HT-29 (cell line): ENCODE measurements around the gene CHST6. TPM values are rescaled to one million over a fixed set of nuclear protein-coding genes. Genes with fewer than 3 reads are reported as not detected.
"Not testable (repeated sequence)": the region's sequence is repeated elsewhere in the genome, so short reads cannot be mapped to it uniquely, and the experiment has no call there.

Experiments
- DNase-seq: peaks from one replicate; pipeline ENCODE4 v3.0.0-alpha.2; 2015; ENCODE audit warnings: low spot score
- total RNA-seq: library from RNA; depleted of rRNA; stranded (reverse); fragments of >200 nt; shearing (Covaris generic); gene quantifications from 2 replicates; pipeline ENCODE4 v1.2.3, GENCODE V29; 2014; rRNA removed

CHST6 gene
- total RNA-seq: 0.05 TPM in 1 of 2 replicates, not detected in the other

DNA sequence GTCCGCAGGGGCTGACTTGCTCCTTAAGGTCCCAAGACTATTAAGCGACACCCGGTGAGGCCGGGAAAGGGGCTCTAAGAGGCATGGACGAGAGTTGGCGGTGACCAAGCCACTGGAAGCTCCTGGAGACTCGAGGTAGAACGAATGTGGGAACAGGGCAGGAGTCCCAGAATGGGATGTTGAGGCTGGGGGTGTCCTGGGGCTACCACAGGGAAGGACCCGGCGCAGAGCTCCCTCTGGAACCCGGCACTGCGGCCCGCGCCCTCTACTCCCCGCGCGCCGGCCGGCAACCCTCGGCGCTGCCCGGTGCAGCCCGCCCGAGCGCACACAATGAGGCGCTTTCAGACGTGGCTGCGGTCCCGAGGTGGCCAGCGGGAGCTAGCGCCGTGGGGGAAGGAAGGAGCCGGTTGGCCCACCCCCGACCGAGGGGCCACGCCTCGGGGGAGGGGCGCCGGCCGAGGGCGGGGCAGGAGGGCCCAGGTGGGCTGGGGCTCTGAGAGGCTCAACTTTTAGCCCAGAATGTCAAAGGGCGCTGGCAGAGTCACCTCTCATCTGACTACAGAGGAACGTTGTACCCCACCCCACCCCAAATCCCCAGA lies at the start of gene CHST6:
TSS of gene CHST6 (minus strand) at position 366 of the 599 bp plus-strand sequence. CDS start 15,613 bp downstream, outside the sequence.
- DNase-seq: no peak

- DNase-seq: not testable (repeated sequence)
Measured at GRCh38 chr16:75542462-75542861, 47.2 kb upstream of the CHST6 start.

- no peak for DNase-seq
Measured at GRCh38 chr16:75541236-75541635, 46.0 kb upstream of the CHST6 start.

DNA sequence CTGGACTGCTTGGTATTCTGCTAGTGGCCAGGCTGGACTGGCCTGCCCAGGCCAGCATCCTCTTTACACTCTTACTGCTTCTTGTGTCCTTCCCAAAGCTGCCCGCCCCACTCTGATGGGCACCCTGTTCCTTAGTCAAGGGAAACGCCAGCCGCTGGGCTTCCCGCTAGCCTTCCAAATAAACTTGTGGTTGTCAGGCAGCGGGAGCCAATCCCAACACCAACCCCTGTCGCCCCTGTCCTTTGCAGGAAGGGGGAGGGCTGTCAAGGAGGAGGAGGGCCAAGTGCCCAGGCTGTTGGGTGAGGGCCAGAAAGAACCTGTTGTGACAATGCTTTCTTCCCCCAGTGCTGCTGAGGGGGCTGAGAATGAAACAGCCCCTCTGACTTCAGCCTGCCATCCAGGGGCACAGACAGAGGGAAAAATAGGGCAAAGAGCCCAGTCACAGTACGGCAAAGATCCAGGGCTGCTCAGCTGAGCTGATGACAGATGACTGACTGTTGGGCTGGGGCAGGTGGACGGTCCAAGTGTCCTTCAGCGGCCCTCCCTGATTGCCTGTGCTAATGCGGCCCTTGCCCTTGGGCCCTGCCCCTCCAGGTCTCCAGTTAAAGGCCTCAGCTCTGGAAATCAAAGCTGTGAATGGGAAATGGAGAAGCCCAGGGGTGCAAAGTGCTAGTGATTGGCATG lies 43.8 kb upstream of the CHST6 start:
- not testable (repeated sequence) for DNase-seq

DNA sequence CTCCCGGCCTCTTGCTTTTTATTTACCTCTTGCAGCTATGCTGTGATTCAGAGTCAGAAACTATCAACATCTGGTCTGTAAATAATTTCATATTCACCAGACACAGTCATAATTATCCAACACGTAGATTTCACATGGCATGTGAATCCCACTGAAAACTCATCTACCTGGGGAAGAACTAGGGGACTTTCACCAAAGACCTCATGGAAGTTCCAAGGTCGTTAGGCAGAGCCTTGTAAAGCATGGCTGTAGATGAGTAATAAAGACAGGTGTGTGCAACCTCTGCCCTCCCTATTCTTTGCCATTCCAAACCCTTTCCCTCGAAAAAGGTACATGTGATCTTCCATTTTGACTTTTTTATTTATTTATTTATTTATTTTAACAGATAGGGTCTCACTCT lies 42.5 kb upstream of the CHST6 start:
- no peak for DNase-seq

- DNase-seq: peak; percentile 30
Measured at GRCh38 chr16:75535901-75536300, 40.7 kb upstream of the CHST6 start, which contains the start of gene CHST5. TSS of gene CHST5 (minus strand) at chr16:75536108. CDS start at chr16:75530384, 5,724 bp downstream.

DNA sequence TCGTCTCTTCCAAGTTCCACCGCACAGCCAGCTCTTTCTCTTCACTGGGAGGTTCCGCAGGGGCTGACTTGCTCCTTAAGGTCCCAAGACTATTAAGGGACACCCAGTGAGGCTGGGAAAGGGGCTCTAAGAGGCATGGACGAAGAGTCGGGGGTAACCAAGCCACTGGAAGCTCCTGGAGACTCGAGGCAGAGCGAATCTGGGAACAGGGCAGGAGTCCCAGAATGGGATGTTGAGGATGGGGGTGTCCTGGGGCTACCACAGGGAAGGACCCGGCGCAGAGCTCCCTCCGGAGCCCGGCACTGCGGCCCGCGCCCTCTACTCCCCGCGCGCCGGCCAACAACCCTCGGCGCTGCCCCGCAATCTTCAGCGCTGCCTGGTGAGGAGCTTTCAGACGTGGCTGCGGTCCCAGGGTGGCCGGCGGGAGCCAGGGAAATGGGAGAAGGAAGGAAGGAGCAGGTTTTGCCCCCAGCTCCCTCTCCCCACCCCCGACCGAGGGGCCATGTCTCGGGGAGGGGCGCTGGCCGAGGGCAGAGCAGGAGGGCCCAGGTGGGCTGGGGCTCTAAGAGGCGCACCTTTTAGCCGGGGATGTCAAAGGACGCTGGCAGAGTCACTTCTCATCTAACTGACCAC lies 40.1 kb upstream of the CHST6 start:
- no peak for DNase-seq

GRCh38 chr16:75534560-75535205 lies 39.4 kb upstream of the CHST6 start:
- no peak for DNase-seq

- no peak for DNase-seq
Measured at GRCh38 chr16:75532791-75533190, 37.5 kb upstream of the CHST6 start.

- no peak for DNase-seq
Measured at GRCh38 chr16:75532142-75532765, 37.0 kb upstream of the CHST6 start.

- DNase-seq: no peak
Measured at GRCh38 chr16:75529959-75530358, 34.7 kb upstream of the CHST6 start.

- DNase-seq: no peak
Measured at GRCh38 chr16:75529056-75529905, 34.0 kb upstream of the CHST6 start.

DNA sequence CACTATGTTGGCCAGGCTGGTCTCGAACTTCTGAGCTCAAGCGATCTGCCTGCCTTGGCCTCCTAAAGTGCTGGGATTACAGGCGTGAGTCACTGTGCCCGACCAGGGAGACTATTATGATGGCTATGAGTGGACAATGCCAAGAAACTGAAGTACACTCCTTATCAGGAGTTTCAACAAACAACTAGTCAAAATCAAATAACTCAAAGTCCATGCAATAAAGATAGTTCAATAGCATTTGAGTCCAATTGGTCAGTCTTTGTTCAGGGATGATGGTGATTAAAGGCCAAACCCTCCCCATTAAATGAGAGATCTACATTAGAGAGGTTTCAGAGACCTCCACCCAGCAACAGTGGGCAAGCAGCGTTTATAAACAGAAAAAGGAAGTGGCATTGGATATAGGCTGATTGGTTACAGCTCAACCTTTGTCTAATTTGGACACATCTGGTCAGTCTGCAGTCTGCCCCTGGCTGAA lies 32.6 kb upstream of the CHST6 start:
- peak; percentile 38 for DNase-seq

DNA sequence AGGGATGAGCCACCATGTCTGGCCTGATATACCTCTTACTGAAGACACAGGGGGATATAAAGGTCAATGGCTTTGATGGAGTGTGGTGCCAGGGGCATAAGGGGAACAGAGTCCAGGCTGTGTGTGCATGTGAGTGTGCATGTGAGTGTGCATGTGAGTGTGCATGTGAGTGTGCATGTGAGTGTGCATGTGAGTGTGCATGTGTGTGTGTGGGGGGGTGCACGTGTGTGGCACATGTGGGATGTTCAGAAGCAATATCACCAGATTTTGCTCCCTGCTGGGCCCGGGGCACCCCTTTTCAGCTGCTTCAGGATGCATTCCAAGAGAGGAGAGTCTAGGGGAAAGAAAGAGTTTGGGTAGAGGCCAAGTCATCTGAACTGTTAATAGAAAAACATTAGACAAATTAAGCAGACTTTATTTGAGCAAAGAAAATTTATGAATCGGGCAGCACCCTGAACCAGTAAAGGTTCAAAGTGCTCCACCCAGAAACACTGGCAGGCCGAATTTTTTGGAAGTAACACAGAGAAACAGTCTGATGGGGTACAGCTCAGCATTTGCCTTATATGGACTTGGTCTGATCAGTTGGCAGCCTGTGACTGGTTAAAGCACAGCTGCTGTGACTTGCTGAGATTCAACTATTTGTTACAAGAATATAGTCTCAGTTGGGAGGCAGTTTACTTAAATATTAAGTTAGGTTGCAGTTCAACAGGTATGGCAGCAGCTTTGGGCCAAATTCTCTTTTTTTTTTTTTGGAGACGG lies 31.0 kb upstream of the CHST6 start:
- no peak for DNase-seq

DNA sequence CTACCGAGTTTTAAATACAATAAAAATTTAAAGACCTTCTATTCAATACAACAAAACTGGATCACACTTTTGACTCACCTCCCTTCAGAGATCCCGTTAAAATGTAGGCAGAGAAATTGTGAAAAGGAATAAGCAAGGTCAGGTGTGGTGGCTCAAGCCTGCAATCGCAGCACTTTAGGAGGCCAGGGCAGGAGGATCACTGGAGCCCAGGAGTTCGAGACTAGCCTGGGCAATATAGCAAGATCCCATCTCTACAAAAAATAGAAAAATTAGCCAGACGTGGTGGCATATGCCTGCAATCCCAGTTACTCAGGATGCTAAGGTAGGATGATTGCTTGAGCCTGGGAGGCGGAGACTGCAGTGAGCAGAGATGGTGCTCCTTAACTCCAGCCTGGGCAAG lies 23.9 kb upstream of the CHST6 start:
- no peak for DNase-seq

DNA sequence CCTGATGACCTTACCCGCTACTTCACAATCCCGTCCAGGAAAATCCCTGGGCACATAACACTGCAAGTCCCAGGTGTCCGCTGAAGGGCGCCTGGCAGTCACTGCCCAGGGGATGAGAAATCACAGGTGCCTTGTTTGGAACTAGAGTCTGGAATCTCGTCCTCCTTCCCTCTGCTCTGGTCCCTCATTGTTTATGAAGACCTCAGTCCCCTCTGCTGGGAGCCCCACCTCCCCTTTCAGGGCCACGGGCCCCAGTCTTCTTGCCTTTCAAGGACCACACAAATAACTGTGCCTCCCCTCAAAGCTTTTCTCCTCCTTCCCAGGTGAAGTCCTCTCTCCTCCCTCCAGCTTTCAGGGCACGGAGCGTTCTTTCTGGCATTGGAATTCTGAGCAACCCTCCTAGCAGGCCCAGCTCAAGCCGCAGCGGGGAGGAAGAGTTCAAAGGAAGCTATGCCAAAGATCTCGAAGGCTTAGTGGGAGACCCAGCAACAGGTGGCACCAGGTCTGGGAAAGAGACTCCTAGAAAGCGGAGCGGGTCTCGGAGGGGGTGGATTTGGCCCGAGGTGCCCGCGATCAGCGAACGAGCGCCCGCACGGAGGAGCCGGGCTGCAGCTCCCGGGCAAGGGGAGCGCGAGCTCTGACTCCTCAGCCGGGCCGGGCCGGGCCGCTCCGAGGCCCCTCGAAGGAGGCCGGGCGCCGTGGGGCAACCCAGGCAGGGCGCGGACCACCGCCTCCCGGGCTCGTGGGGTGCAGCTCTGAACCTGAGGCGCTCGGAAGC lies 21.1 kb upstream of the CHST6 start:
- peak; percentile 38 for DNase-seq

- DNase-seq: no peak
Measured at GRCh38 chr16:75514296-75514695, 19.1 kb upstream of the CHST6 start.

DNA sequence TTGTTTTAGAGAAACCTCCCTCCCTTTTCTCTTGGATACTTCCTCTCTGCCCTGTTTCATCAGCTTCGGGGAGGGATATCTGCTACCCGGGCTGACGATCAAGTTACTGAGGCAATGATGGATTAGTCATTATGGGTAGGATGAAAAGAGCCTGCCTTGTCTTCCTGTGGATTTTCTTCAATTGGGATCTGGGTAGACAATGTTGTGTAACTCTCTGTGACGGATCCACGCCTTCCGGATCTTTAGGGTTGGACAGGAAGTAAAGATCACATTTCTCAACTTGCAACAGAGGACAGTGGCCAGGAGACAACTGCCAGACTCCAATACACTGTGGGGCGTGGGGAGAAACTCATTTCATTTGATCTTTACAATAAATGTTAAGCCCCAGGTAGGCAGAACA lies 11.3 kb upstream of the CHST6 start:
- no peak for DNase-seq

DNA sequence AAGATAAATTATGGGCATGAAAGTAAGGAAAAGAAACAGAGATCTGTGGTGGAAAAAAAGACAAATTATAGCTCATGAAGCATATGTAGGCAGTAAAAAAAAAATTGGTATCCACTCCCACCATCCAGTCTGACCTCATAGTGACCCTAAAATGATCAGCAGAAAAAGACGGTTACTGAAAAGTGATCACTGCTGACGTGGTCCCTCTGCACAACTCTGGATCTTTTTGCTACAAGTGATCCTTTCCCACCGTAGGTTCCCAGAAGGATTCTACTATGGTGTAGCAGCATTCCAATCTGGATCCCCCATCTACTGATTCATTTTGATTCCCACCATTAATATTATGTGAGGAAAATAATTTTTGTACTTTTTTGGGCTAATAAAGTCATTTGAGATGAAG lies 10.9 kb upstream of the CHST6 start:
- DNase-seq: no peak
